CD4-positive, alpha-beta T cell (primary cell): ENCODE measurements around the gene C2orf42. TPM values are rescaled to one million over a fixed set of nuclear protein-coding genes. Genes with fewer than 3 reads are reported as not detected.

Experiments
- ATAC-seq: fragments of 200-7000 bp; cut with Tn5 transposase; one replicate; pipeline ENCODE4 v1.10.0; 2022; ENCODE audit warnings: mild to moderate bottlenecking; ENCODE audit not compliant: poor library complexity
- CTCF ChIA-PET: fragments of 350-600 bp; sonication (Branson Sonifier 250); formaldehyde crosslinking; loops from one replicate; lab custom pipeline; 2021; ENCODE audit warnings: antibody characterized with exemption, inconsistent platforms; lab: Charles Lee
- POLR2A ChIA-PET: fragments of 350-600 bp; sonication (Branson Sonifier 250); formaldehyde crosslinking; loops from one replicate; lab custom pipeline; 2021; ENCODE audit warnings: antibody characterized with exemption, inconsistent platforms; lab: Charles Lee
- DNase-seq, 14 experiments: peaks; one replicate each; pipeline ENCODE4 v3.0.0-alpha.2; 2013 to 2020; ENCODE audit warnings: mixed read lengths in 2 of 14
- H3K27ac ChIP-seq, 2 donors: one replicate each; pipeline versions ENCODE4 v1.5.1 to v1.7.0; 2013; ENCODE audit warnings: low read length in 2 of 2, low read depth in 1 of 2, mild to moderate bottlenecking in 1 of 2
- H3K27me3 ChIP-seq, 2 experiments: 1 replicate in 1 of 2; 2 replicates in 1 of 2; pipeline versions ENCODE4 v1.6.1 to v1.7.0; 2013; ENCODE audit warnings: low read length in 2 of 2, control low read depth in 1 of 2, mild to moderate bottlenecking in 1 of 2, moderate library complexity in 1 of 2; ENCODE audit not compliant: insufficient read depth in 2 of 2, control insufficient read depth in 1 of 2
- H3K36me3 ChIP-seq: one replicate; pipeline ENCODE4 v1.6.1; 2013; ENCODE audit warnings: low read length, control low read depth; ENCODE audit not compliant: insufficient read depth
- H3K4me1 ChIP-seq: one replicate; pipeline ENCODE4 v1.6.1; 2013; ENCODE audit warnings: low read length, control low read depth; ENCODE audit not compliant: insufficient read depth
- H3K4me3 ChIP-seq: one replicate; pipeline ENCODE4 v1.5.1; 2013; ENCODE audit warnings: mild to moderate bottlenecking, low read length, moderate library complexity
- H3K9me3 ChIP-seq, 2 experiments: 1 replicate in 1 of 2; 2 replicates in 1 of 2; pipeline versions ENCODE4 v1.6.1 to v1.7.0; 2013; ENCODE audit warnings: low read length in 2 of 2, mild to moderate bottlenecking in 2 of 2, control low read depth in 1 of 2, moderate library complexity in 1 of 2; ENCODE audit not compliant: control insufficient read depth in 1 of 2, insufficient read depth in 1 of 2
- H3K27ac Mint-ChIP-seq: one replicate; pipeline ENCODE4 v1.8.0; 2020; ENCODE audit warnings: mixed read lengths
- H3K27me3 Mint-ChIP-seq: one replicate; pipeline ENCODE4 v1.8.0; 2021; ENCODE audit warnings: mixed read lengths
- H3K36me3 Mint-ChIP-seq: one replicate; pipeline ENCODE4 v1.8.0; 2021; ENCODE audit warnings: low read depth, mixed read lengths
- H3K4me1 Mint-ChIP-seq: one replicate; pipeline ENCODE4 v1.8.0; 2021; ENCODE audit warnings: low read depth, mixed read lengths
- H3K4me3 Mint-ChIP-seq: one replicate; pipeline ENCODE4 v1.8.0; 2020; ENCODE audit warnings: mild to moderate bottlenecking, mixed read lengths
- H3K9me3 Mint-ChIP-seq: one replicate; pipeline ENCODE4 v1.8.0; 2020; ENCODE audit warnings: mixed read lengths
- CTCF ChIP-seq: fragments of 200-600 bp; IDR thresholded peaks from one replicate; pipeline ENCODE4 v1.8.0; 2022; ENCODE audit warnings: antibody characterized with exemption, mild to moderate bottlenecking
- intact Hi-C, 2 experiments: fragments of 100-400 bp; cut with DNase I in 1 of 2; cut with micrococcal nuclease in 1 of 2; formaldehyde crosslinking; loops; one replicate each; pipeline versions ENCODE4 v1.15.1 to v1.9.0; 2023 to 2025; cut with DNase I, micrococcal nuclease
- total RNA-seq, 174 experiments: library from RNA in 2 of 174; stranded (reverse) in 2 of 174; gene quantifications; one replicate each; pipeline ENCODE4 v1.2.3 and lab custom pipeline; 2021 to 2026

C2orf42 gene
- total RNA-seq, 2 experiments from 2014 or later = 16.9 to 18.4 TPM

DNA sequence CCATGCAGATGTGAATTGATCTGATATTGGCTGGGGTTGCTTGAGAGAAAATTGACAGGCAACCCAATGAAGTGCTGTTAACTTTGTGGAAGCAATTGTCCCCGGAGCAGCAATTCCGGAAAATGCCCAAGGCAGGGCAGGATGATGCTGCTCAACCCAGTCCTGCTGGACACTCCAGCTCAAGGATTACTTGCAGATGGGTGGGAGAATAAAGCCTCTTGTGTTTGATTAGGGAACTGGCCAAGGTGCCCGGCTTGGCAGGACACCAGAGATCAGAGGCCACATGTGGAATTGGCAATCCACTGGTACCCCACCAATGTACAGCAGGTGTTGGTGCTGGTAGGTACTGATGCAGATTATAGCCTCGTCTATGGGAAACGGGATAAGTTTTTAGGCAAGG, 12.3 kb upstream of the C2orf42 start:
- Histone ChIP-seq H3K36me3 (peaks cover 1% of the 10 kb centered on the region), H3K9me3 (no peaks in the 10 kb centered on the region), H3K27ac (no peak overlapping the region), H3K27me3 (no peaks in the 10 kb centered on the region), H3K4me1 (no peaks in the 10 kb centered on the region), H3K4me3 (no peak overlapping the region)
- ATAC-seq = no peak
- H3K4me3 Mint-ChIP-seq = no peak overlapping the region
- DNase-seq = no peak
- no peaks in the 10 kb centered on the region for H3K9me3 Mint-ChIP-seq
- H3K4me1 Mint-ChIP-seq = no peaks in the 10 kb centered on the region
- H3K36me3 Mint-ChIP-seq = no peaks in the 10 kb centered on the region
- intact Hi-C loops = no loop called here
- no peaks in the 10 kb centered on the region for H3K27me3 Mint-ChIP-seq
- no peak overlapping the region for H3K27ac Mint-ChIP-seq
- ChIA-PET CTCF (no interaction called here), POLR2A (interaction anchor here (0.8 kb wide), 1 partner anchor 12 kb away, joined by 3 read pairs; no protein-coding TSS in a partner anchor)
- no peak for TF ChIP-seq CTCF

DNA sequence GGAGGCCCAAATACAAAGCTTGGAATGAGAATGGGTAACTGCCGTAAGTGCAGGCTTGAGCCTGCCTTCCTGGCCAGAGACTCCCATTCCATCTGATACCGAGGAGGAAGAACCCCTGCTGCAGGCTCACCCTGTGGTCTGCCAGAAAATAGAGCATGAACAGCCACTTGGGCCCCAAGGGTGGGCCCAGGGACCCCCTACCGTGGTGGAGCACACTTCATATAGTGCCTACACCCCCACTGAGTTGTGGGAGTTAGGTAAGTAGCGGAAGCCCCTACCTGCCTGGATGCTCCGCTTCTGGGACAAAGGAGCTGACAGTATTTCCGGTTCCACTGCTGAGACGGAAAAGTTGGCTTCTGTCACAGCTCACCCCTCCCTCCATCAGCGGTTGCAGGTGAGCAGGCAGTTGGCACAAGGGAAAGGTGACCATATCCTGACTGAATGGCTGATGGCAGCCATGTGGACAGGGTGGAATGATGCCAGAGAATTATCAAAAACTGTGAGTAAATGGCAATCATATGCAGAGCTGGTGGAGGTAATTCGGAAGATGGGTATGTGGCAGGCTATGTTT, 11.5 kb upstream of the C2orf42 start:
- no peak overlapping the region for H3K27ac Mint-ChIP-seq
- no peaks in the 10 kb centered on the region for H3K27me3 Mint-ChIP-seq
- ChIA-PET CTCF (interaction anchor here (0.6 kb wide), 1 partner anchor 9 kb away, joined by 3 read pairs; no protein-coding TSS in a partner anchor), POLR2A (interaction anchor here (0.8 to 1.5 kb wide), 2 partner anchors 11 to 12 kb away, joined by 3 to 5 read pairs; partner anchors contain the start of gene C2orf42)
- Histone ChIP-seq H3K27me3 (no peaks in the 10 kb centered on the region), H3K9me3 (no peaks in the 10 kb centered on the region), H3K4me3 (no peak overlapping the region), H3K27ac (no peak overlapping the region), H3K4me1 (no peaks in the 10 kb centered on the region), H3K36me3 (no peaks in the 10 kb centered on the region)
- H3K4me1 Mint-ChIP-seq = no peaks in the 10 kb centered on the region
- no peak for TF ChIP-seq CTCF
- no peak for ATAC-seq
- H3K9me3 Mint-ChIP-seq = no peaks in the 10 kb centered on the region
- intact Hi-C loops = no loop called here
- no peaks in the 10 kb centered on the region for H3K36me3 Mint-ChIP-seq
- no peak for DNase-seq
- no peak overlapping the region for H3K4me3 Mint-ChIP-seq

GRCh38 chr2:70201831-70202230, 11.0 kb upstream of the C2orf42 start:
- Histone ChIP-seq H3K9me3 (no peaks in the 10 kb centered on the region), H3K27ac (no peak overlapping the region), H3K27me3 (no peaks in the 10 kb centered on the region), H3K4me1 (no peaks in the 10 kb centered on the region), H3K36me3 (no peaks in the 10 kb centered on the region), H3K4me3 (no peak overlapping the region)
- ATAC-seq (no peak), DNase-seq (no peak)
- CTCF ChIA-PET = interaction anchor here (0.6 kb wide), 1 partner anchor 9 kb away, joined by 3 read pairs; no protein-coding TSS in a partner anchor
- H3K36me3 Mint-ChIP-seq = no peaks in the 10 kb centered on the region
- H3K27me3 Mint-ChIP-seq = no peaks in the 10 kb centered on the region
- POLR2A ChIA-PET = interaction anchor here (0.6 to 1.5 kb wide), 2 partner anchors 11 to 649 kb away, joined by 3 to 5 read pairs; partner anchors contain the start of gene C2orf42
- intact Hi-C loops = no loop called here
- H3K4me1 Mint-ChIP-seq = no peaks in the 10 kb centered on the region
- no peak for TF ChIP-seq CTCF
- H3K9me3 Mint-ChIP-seq = no peaks in the 10 kb centered on the region
- H3K4me3 Mint-ChIP-seq = no peak overlapping the region
- H3K27ac Mint-ChIP-seq = no peak overlapping the region
